GM21786 (cell line): Measurements from ENCODE around the gene CBFA2T2.
"Not testable (repeated sequence)": the region's sequence is repeated elsewhere in the genome, so short reads cannot be mapped to it uniquely, and the experiment has no call there.

Source experiments
- ATAC-seq: cut with Tn5 transposase; IDR thresholded peaks from one replicate; pipeline ENCODE4 v1.9.1; 2021; ENCODE audit not compliant: unreplicated experiment

CBFA2T2 gene

DNA sequence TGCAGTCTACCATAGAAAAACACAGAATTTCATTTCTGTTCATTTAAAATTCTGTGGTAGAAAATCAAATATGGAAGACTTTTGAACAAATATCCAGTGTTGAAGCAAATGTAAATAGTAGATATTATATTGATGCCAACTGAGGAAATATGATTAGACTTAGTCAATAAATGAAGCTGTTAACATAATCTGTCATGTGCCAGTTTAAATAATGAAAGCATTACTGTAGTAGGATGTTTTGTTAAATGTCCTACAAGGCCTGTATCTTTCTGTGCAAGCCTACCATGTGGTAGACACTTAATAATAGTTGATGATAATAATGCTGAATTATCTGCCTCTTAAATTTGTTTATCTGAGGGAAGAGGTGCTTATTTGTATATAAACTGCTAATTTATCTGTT, 55.9 kb downstream of the CBFA2T2 start:
- no peak for ATAC-seq

DNA sequence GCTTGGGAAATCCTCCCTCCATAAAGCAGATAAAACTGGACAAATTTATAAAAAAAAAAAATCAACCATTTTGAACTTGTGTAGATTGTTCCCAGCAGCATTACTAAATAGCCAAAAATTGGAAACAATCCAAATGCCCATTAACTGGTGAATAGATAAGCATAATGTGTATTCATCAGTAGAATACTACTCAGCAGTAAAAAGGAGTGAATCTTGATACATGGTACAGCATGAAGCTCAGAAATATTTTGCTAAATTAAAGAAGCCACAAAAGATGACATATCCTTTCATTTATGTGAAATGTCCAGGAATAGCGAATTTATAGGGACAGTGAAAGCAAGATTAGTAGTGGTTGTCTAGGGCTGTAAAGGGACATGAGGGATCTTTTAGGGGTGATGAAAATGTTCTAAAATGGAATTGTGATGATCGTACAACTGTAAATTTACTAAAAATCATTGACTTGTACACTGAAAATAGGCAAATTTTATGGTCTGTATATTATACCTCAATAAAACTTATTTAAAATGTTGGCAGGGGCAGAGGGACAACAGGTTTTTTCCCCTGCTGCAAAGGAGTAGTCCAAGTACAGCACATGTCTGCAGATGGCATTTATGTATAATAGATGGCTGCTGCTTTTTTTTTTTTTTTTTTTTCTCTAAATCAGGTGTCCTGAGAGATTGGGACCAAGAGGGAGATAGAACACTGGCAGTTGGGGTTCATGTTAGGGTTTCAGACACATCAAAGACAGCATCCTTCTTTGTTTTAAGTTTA, 59.5 kb downstream of the CBFA2T2 start:
- ATAC-seq, result no peak

DNA sequence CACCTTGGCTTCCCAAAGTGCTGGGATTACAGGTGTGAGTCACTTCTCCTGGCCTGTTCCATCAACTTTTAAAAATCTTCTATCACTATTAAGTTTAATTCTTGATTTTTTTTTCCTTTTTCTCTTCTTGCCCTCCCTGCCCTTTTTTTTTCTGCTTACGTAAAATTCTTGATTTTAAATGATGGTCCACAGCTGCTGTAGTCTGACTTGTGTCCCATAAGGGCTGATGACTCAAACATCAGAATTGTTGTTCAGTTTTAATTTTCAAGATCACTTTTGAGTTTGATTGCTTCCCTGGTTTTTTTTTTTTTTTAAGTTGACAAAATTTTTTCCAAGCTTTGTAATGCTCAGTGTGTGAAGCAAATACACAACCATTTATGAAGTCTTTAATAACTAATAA, 61.9 kb downstream of the CBFA2T2 start:
- no peak for ATAC-seq

GRCh38 chr20:33552519-33552918, 62.6 kb downstream of the CBFA2T2 start:
- ATAC-seq, result no peak

DNA sequence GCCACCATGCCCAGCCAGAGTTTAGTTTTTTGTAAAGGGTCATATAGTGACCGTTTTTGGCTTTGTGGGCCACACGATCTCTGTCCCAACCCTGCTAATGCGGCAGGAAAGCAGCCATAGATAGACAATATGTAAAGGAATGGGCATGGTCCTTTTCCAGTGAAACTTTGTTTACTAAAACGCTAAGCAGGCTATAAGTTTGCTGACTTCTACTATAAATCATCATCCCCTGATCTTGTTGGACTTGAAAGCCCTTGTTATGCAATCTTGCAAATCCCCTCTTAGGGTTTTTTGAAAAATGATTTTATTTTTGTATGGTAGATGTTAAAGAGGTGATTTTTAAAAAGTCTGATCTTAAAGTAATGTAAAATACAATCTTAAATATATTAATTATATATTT, 63.6 kb downstream of the CBFA2T2 start:
- ATAC-seq, result no peak

DNA sequence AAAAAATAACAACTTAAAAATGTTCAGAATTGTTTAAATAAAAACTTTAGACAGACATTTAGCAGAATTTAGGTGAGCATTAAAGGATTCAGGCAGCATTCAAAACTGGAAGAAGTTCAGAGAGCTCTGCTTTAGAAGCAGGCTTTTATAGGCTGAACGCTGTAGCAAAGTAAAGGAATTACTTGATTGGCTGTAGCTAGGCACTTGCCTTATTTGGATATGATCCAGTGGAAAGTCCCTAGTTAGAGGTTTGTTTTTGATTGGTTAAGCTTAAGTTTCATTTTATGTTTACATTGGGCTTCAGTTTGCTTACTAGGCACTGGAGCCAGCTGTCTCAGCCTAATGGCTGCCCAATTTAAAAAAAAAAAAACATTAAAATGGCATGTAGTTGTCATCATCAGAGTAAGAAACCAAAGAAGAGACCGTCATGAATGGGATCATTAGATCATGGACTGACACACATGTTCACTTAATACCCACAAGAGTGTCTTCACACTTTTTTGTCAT, 65.1 kb downstream of the CBFA2T2 start:
- peak; percentile 93 for ATAC-seq

GRCh38 chr20:33555755-33556154, 65.9 kb downstream of the CBFA2T2 start:
- no peak for ATAC-seq

GRCh38 chr20:33556246-33556645, 66.3 kb downstream of the CBFA2T2 start:
- no peak for ATAC-seq

DNA sequence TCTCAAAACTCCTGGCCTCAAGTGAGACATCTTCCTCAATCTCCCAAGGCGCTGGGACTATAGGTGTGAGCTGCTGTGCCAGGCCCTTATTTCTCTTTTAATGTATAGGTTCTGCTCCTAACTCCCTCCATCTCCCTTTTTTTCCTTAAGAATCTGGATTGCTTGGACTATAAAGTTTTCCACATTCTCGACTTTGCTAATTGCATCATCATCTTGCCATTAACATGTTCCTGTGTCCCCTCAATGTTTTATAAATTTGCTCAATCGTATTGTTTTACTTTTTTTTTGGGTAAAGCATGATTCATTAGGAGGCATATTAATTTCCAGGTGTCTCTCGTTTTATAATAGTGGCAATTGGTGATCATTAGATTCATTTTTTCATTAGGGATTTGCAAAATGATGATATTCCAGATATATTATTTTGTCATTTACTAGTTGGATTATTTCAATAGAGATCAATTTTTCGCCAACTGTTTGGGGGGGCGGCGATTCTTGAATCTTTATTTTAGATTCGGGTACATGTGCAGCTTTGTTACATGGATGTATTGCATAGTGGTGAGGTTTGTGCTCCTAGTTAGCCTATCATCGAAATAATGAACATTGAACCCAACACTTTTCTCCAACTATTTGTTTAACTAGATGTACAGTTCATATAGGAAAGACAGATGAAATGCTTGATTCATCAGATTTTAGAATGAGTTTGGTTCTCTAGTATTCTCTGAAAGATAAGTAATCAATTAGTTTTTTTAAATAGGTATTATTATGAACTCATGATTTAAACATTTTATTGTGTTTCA, 68.7 kb downstream of the CBFA2T2 start:
- no peak for ATAC-seq

DNA sequence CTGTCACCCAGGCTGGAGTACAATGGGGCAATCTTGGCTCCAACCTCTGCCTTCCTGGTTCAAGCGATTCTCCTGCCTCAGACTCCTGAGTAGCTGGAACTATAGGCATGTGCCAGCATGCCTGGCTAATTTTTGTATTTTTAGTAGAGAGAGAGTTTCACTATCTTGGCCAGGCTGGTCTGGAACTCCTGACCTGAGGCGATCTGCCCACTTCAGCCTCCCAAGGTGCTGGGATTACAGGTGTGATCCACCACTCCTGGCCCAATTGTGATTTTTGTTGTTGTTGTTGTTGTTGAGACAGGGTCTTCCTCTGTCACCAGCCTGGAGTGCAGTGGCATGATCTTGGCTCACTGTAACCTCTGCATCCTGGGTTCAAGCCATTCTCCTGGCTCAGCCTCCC, 69.3 kb downstream of the CBFA2T2 start:
- no peak for ATAC-seq

GRCh38 chr20:33560026-33560425, 70.1 kb downstream of the CBFA2T2 start:
- no peak for ATAC-seq

DNA sequence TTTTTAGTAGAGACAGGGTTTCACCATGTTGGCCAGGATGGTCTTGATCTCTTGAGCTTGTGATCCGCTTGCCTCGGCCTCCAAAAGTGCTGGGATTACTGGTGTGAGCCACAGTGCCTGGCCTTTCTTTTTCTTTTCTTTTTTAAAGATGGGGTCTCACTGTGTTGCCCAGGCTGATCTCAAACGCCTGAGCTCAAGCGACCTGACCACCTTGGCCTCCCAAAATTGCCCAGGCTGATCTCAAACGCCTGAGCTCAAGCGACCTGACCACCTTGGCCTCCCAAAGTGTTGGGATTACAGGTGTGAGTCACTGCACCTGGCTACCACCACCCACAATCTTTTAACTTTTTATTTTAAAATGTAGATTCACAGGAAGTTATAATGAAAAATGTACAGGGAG, 71.2 kb downstream of the CBFA2T2 start:
- not testable (repeated sequence) for ATAC-seq

DNA sequence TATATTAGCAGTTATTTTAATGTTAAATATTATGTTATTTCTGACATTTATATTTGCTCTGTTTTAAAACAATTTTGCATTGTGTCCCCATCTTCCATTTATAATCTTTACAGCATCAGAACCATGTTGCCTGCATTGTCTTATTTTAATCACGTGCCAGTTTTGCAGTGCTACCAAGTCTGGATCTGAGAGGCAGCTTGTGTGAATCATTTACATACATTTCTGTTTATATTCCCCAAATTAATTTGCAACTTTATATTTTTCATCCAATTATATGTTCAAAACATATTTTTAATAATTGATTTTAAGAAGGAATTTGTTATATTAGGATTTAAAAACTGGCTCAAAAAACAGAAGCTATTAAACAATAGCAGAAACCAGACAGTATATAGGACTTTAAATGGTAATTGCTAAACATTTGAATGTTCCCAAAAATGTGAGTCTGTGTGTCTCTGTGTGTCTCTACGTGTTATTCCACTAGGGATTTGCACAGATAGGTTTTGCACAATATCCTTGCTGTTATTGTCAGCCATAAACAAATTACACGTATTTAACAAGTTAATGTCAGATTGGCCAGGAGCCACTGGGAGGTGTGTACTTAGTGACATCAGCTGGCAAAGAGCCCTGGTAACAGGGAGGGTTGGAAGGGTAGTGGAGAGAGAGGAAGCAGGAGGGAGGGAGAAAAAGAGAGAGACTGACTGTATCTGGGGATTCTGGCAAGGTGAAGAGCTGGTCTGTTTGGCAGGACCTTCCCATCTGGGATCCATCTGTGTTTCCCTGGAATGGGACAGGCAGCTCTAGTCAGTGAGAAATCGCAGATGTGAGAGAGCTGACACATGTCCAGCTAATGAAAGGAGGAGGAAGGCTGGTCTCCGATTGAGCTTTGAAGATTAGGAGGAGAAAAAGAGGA, 72.1 kb downstream of the CBFA2T2 start:
- ATAC-seq, result no peak

DNA sequence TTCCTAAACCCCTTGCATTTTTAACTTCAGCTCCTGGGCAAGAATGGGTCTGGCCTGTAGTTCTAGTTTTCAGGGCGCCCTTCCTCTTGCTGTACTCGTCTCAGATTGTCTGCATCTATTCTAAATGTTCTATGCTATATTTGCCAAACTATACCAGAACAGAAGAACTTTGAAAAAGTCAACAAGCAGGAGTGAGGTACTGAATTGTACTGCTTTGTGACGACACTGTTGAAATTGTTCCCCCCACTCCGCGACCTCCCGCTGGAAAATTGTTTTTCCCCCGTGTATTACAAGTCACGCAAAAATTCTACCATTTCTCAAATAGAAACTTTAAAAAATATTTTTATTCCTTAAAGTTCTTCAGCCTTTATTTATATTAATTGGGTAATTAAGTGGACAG, 73.9 kb downstream of the CBFA2T2 start:
- ATAC-seq, result no peak

- no peak for ATAC-seq
Measured at GRCh38 chr20:33566781-33567603, 77.1 kb downstream of the CBFA2T2 start.

- no peak for ATAC-seq
Measured at GRCh38 chr20:33567949-33568348, 78.1 kb downstream of the CBFA2T2 start.

- no peak for ATAC-seq
Measured at GRCh38 chr20:33568378-33568777, 78.5 kb downstream of the CBFA2T2 start.

GRCh38 chr20:33568868-33569801, 79.2 kb downstream of the CBFA2T2 start:
- no peak for ATAC-seq

- ATAC-seq, result no peak
Measured at GRCh38 chr20:33569802-33570391, 80.0 kb downstream of the CBFA2T2 start.
